NCI-H1930 (cell line): ENCODE results near the gene MRPL18.

Source experiments
- DNase-seq, 2 experiments: peaks; one replicate each; lab custom pipeline; 2025; lab: John Stamatoyannopoulos, UW

Gene MRPL18

DNA sequence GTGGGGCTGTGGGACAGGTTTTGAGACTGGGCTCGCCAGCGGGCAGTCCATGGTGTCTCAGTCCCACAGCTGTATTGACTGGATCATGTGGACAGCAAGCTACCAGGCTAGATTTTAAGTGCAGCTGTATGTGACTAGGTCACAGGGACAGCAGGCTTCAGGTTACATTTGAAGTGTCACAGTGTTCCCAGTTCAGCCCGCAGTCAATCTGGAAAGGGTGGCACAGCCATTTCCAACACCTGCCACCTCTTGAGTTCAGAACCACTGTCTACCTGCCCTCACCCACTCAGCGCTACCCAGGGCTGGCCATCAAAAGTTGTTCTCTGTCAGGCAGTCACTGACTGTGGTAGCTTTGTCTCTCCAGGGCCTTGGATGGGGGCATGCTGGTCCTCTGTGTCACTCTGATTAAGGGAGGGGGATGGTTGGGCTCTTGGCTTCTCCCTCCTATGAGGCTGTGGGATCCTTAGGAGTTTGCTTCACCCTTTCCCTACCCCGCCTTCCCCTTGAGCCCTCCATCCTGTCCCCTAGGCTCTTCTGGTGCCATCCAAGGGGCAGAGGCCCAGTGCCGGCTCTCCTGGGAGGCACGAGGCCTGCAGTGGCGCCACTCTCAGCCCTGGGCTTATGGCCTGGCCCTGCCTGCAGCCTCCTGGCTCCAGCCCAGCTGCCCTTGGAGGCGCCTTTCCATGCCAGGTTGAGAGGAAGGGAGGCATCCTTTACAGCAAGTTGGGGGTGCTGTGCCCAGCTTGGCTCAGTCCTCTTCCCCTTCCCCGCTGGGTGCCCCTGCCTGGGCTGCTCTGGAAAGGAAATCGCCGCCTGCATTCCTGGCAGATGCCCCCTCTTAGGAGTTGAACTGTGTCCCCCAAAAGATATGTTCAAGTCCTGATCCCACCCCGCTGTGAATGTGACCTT is 54.7 kb downstream of the MRPL18 start:
- DNase-seq = no peak
